Bronchial epithelial cell (primary cell): ENCODE data around the gene COLEC12. TPM values are rescaled to one million over a fixed set of nuclear protein-coding genes. Genes with fewer than 3 reads are reported as not detected.

Experiments used
- DNase-seq: peaks from one replicate; pipeline ENCODE4 v3.0.0-alpha.2; 2010; ENCODE audit warnings: low read depth
- FAIRE-seq: peaks from 2 replicates; lab custom pipeline; 2011; peaks lifted over from hg19 to GRCh38; lab: Jason Lieb, UNC
- H3K27me3 ChIP-seq: 2 replicates; pipeline ENCODE4 v1.5.1; 2011; ENCODE audit warnings: low read length; ENCODE audit not compliant: control insufficient read depth, insufficient read depth
- H3K36me3 ChIP-seq: 2 replicates; pipeline ENCODE4 v1.5.1; 2011; ENCODE audit warnings: low read length; ENCODE audit not compliant: control insufficient read depth, insufficient read depth
- H3K4me3 ChIP-seq: 2 replicates; pipeline ENCODE4 v1.5.1; 2011; ENCODE audit warnings: mild to moderate bottlenecking, low read depth, low read length, control low read depth
- CTCF ChIP-seq: IDR thresholded peaks from 2 replicates; pipeline ENCODE4 v1.5.1; 2011; ENCODE audit warnings: mild to moderate bottlenecking, moderate library complexity, low read length, control low read depth, inconsistent platforms; ENCODE audit not compliant: insufficient read depth, severe bottlenecking
- total RNA-seq: library from RNA; depleted of rRNA; stranded (reverse); fragments of >200 nt; gene quantifications from 2 replicates; pipeline ENCODE4 v1.2.1, GENCODE V29; 2014

COLEC12 gene
- total RNA-seq, 1 donor from 2014 or later, result 0.53 TPM

GRCh38 chr18:495017-495416, 5.5 kb downstream of the COLEC12 start:
- no peak for TF ChIP-seq CTCF
- no peaks in the 10 kb centered on the region for H3K36me3 ChIP-seq
- H3K27me3 ChIP-seq, result peaks cover 11% of the 10 kb centered on the region
- H3K4me3 ChIP-seq, result no peak overlapping the region
- FAIRE-seq (no peak), DNase-seq (no peak)

GRCh38 chr18:493986-494983, 6.2 kb downstream of the COLEC12 start:
- no peak for TF ChIP-seq CTCF
- no peaks in the 10 kb centered on the region for H3K36me3 ChIP-seq
- no peak for DNase-seq
- FAIRE-seq, result no peak
- peaks cover 6% of the 10 kb centered on the region for H3K27me3 ChIP-seq
- no peak overlapping the region for H3K4me3 ChIP-seq

GRCh38 chr18:492451-492850, 8.1 kb downstream of the COLEC12 start:
- Histone ChIP-seq H3K27me3 (no peaks in the 10 kb centered on the region), H3K4me3 (no peak overlapping the region), H3K36me3 (no peaks in the 10 kb centered on the region)
- no peak for TF ChIP-seq CTCF
- FAIRE-seq (no peak), DNase-seq (no peak)

- Histone ChIP-seq H3K36me3 (no peaks in the 10 kb centered on the region), H3K27me3 (no peaks in the 10 kb centered on the region), H3K4me3 (no peak overlapping the region)
- TF ChIP-seq CTCF, result no peak
- DNase-seq, result no peak
- no peak for FAIRE-seq
These were observed 9.9 kb downstream of the COLEC12 start for GRCh38 chr18:490624-491023.

DNA sequence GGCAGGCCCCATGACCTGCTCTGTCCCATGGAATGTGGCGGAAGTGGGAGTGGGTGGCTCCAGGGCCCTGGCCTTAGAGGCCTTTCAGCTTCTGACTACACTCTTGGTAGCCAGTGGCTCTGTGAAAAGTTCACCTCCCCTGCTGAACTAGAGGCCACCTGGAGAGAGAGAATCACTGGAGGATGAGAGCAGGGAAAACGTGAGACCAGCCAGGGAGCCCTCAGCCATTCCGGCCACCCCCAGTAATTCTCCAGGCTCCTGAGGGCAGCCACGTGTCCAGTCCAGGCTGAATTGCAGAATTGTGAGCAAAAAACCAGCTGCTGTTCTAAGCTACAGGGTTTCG, 10.5 kb downstream of the COLEC12 start:
- H3K36me3 ChIP-seq, result no peaks in the 10 kb centered on the region
- DNase-seq (no peak), FAIRE-seq (no peak)
- H3K27me3 ChIP-seq, result no peaks in the 10 kb centered on the region
- H3K4me3 ChIP-seq, result no peak overlapping the region
- no peak for TF ChIP-seq CTCF
